ENCODE data around the gene TIMP2. TPM values are rescaled to one million over a fixed set of nuclear protein-coding genes. Genes with fewer than 3 reads are reported as not detected.

The TIMP2 gene
- total and polyA plus RNA-seq, 8 donors: 158 to 313 (median 179) TPM

GRCh38 chr17:78829477-78829876 is 95.7 kb downstream of the TIMP2 start:
- DNase-seq: no peak
- no peaks in the 10 kb centered on the region for H3K27me3 ChIP-seq
- H3K4me1 ChIP-seq: peaks cover 0 to 25% of the 10 kb centered on the region in 2 donors
- intact Hi-C loops (cut with DNase I): no loop called here
- no peak overlapping the region for H3K27ac ChIP-seq
- no peak for ATAC-seq
- no peaks in the 10 kb centered on the region for H3K9me3 ChIP-seq
- H3K4me3 ChIP-seq: no peak overlapping the region
- peaks cover 0 to 100% of the 10 kb centered on the region in 2 donors for H3K36me3 ChIP-seq
- TF ChIP-seq, protein P1, sequence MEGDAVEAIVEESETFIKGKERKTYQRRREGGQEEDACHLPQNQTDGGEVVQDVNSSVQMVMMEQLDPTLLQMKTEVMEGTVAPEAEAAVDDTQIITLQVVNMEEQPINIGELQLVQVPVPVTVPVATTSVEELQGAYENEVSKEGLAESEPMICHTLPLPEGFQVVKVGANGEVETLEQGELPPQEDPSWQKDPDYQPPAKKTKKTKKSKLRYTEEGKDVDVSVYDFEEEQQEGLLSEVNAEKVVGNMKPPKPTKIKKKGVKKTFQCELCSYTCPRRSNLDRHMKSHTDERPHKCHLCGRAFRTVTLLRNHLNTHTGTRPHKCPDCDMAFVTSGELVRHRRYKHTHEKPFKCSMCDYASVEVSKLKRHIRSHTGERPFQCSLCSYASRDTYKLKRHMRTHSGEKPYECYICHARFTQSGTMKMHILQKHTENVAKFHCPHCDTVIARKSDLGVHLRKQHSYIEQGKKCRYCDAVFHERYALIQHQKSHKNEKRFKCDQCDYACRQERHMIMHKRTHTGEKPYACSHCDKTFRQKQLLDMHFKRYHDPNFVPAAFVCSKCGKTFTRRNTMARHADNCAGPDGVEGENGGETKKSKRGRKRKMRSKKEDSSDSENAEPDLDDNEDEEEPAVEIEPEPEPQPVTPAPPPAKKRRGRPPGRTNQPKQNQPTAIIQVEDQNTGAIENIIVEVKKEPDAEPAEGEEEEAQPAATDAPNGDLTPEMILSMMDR (IDR thresholded peaks at IDR 0.05): no peak

DNA sequence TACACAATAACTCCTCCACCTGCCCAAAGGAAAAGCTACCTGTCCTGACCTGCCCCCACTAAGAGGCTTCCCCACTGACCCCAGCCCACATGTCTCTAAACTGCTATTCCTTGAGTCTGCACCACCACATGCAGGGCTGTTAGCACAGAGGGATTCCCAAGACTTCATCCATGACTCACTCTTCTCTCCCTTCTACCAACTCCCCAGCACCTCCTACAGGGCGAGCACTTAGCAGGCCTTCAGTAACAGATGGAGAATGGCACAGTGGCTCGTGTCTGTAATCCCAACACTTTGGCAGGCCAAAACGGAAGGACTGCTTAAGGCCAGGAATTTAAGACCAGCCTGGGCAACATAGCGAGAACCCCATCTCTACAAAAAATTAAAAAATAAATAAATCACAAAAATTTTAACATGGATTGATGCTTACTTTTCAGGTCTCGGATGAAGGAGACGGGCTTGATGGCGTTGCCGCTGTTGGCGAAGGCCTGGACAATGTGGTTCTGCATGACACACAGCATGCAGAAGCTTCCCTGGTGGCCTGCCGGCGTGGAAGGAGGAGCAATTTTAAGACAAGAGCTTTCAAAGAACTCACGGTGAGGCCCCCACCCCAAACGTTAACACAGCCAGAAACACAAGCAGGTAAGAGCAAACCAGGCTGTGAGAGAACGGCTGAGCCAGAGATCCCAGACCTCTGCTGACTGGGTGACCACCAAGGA is 96.6 kb downstream of the TIMP2 start:
- H3K9me3 ChIP-seq: no peaks in the 10 kb centered on the region
- peaks cover 0 to 100% of the 10 kb centered on the region in 2 donors for H3K36me3 ChIP-seq
- no peak overlapping the region for H3K27ac ChIP-seq
- no peak overlapping the region for H3K4me3 ChIP-seq
- DNase-seq: no peak
- intact Hi-C loops (cut with DNase I): no loop called here
- no peaks in the 10 kb centered on the region for H3K27me3 ChIP-seq
- H3K4me1 ChIP-seq: peaks cover 0 to 25% of the 10 kb centered on the region in 2 donors
- TF ChIP-seq, protein P1 (IDR thresholded peaks at IDR 0.05): no peak
- peak; percentile 16 for ATAC-seq

DNA sequence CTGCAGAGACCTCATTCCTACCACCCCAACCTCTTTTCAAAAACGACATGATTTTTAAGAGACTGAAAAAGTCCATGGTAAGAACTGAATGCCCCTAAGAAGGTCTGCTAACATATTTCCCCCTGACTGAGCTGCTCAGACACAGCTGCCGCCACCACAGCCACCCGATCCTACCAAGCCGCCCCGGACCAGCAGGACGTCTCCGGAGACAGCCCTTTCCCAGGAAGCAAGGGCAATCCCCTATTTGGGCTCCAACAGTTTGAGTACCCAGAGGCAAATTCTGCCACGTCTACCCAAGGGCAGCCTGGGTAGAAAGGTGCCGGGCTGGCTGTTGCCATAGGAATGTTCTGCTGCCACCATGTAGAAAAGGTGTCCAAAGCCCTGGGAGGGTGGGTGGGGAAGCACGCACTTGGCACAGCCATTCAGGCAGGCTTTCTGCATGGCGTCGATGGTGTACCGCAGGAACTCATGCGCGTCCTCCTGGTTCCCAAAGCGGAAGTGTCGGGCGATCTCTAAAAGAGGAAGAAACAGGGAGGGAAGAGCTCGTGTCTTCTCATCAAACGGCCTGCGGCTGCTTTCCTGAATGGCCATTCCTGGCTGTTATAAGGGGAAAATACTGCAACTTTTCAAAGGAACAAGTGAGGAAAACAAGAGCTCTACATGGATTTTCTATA is 98.2 kb downstream of the TIMP2 start:
- no peak overlapping the region for H3K4me3 ChIP-seq
- no peaks in the 10 kb centered on the region for H3K27me3 ChIP-seq
- ATAC-seq (peak; percentile 55), DNase-seq (peak in 2 of 4 donors; percentile 81 to 85)
- no peaks in the 10 kb centered on the region for H3K9me3 ChIP-seq
- TF ChIP-seq, protein P1 (IDR thresholded peaks at IDR 0.05): no peak
- peak overlapping the region in 1 of 2 donors; percentile 67 for H3K27ac ChIP-seq
- peaks cover 0 to 25% of the 10 kb centered on the region in 2 donors for H3K4me1 ChIP-seq
- intact Hi-C loops (cut with DNase I): no loop called here
- H3K36me3 ChIP-seq: peaks cover 0 to 100% of the 10 kb centered on the region in 2 donors

DNA sequence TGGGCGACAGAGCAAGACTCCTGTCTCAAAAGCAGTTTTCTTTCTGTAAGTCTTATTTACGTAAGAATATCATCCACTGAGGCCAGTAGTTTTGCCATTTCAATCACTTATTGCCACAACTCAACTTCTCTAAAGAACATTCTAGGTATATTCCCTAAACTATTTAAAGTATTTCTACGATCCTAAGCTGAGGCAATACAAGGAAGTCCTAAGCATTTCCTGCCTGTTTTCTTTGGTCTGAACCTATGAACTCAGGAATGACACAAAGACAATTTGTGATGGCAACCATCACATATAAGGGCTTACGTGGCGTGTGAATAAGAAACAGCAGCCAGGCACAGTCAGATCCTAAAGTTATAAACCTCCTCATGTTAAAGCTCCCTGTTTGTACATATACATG is 98.8 kb downstream of the TIMP2 start:
- peak overlapping the region in 1 of 2 donors; percentile 67 for H3K27ac ChIP-seq
- peak; percentile 42 for ATAC-seq

GRCh38 chr17:78825696-78826095 is 99.5 kb downstream of the TIMP2 start:
- TF ChIP-seq, protein P1 (IDR thresholded peaks at IDR 0.05): no peak
- ATAC-seq: no peak
- Histone ChIP-seq H3K9me3 (no peaks in the 10 kb centered on the region), H3K36me3 (peaks cover 0 to 100% of the 10 kb centered on the region in 2 donors), H3K27ac (no peak overlapping the region), H3K4me3 (no peak overlapping the region), H3K4me1 (peaks cover 0 to 25% of the 10 kb centered on the region in 2 donors), H3K27me3 (no peaks in the 10 kb centered on the region)
- no peak for DNase-seq
- intact Hi-C loops (cut with DNase I): no loop called here

More for the DNA sequence above, 98.8 kb downstream of the TIMP2 start:
- intact Hi-C loops (cut with DNase I): no loop called here
- H3K4me1 ChIP-seq: peaks cover 0 to 25% of the 10 kb centered on the region in 2 donors
- H3K9me3 ChIP-seq: no peaks in the 10 kb centered on the region
- no peak overlapping the region for H3K4me3 ChIP-seq
- DNase-seq: no peak
- H3K27me3 ChIP-seq: no peaks in the 10 kb centered on the region
- TF ChIP-seq, protein P1 (IDR thresholded peaks at IDR 0.05): no peak
- H3K36me3 ChIP-seq: peaks cover 0 to 100% of the 10 kb centered on the region in 2 donors
